SK-N-SH treated with all-trans-retinoic acid at 6 μM for 48 hours (cell line): Measurements from ENCODE around the gene LINC00237.

Experiments
- ATAC-seq: fragments of 200-7000 bp; cut with Tn5 transposase; 3 replicates; pipeline ENCODE4 v1.9.1; 2020; ENCODE audit warnings: mild to moderate bottlenecking, moderate library complexity
- ARNTL ChIP-seq: fragments of 450-650 bp; formaldehyde crosslinking; IDR thresholded peaks from 2 replicates; pipeline ENCODE4 v1.5.0; 2020; ENCODE audit warnings: low read depth, mild to moderate bottlenecking, moderate library complexity, borderline replicate concordance
- BACH2 ChIP-seq: fragments of 250-450 bp; sonication (Bioruptor Pico); IDR thresholded peaks from 2 replicates; pipeline ENCODE4 v1.9.0; 2021; ENCODE audit warnings: mild to moderate bottlenecking, borderline replicate concordance
- CSDC2 ChIP-seq: fragments of 250-450 bp; sonication (Bioruptor Pico); IDR thresholded peaks from 2 replicates; pipeline ENCODE4 v1.5.0; 2020; ENCODE audit warnings: mild to moderate bottlenecking, moderate library complexity
- ESRRG ChIP-seq: fragments of 250-450 bp; sonication (Bioruptor Pico); IDR thresholded peaks from 2 replicates; pipeline ENCODE4 v1.6.1; 2021; ENCODE audit warnings: mild to moderate bottlenecking
- GLIS3 ChIP-seq: fragments of 250-450 bp; sonication (Bioruptor Pico); IDR thresholded peaks from 2 replicates; pipeline ENCODE4 v1.5.0; 2020; ENCODE audit warnings: mild to moderate bottlenecking, moderate library complexity
- ISL1 ChIP-seq: fragments of 250-450 bp; sonication (Bioruptor Pico); IDR thresholded peaks from 2 replicates; pipeline ENCODE4 v2.1.2; 2022; ENCODE audit warnings: mild to moderate bottlenecking, moderate library complexity
- OSR1 ChIP-seq: fragments of 250-450 bp; sonication (Bioruptor Pico); IDR thresholded peaks from 2 replicates; pipeline ENCODE4 v1.8.0; 2022; ENCODE audit warnings: moderate library complexity, mild to moderate bottlenecking, inconsistent platforms
- PPARA ChIP-seq: fragments of 250-450 bp; sonication (Bioruptor Pico); IDR thresholded peaks from 2 replicates; pipeline ENCODE4 v1.5.0; 2020; ENCODE audit warnings: mild to moderate bottlenecking, borderline replicate concordance
- RARB ChIP-seq: fragments of 250-450 bp; sonication (Bioruptor Pico); IDR thresholded peaks from 2 replicates; pipeline ENCODE4 v1.8.0; 2021; ENCODE audit warnings: mild to moderate bottlenecking, moderate library complexity
- SNAI2 ChIP-seq: fragments of 250-450 bp; sonication (Bioruptor Pico); IDR thresholded peaks from 2 replicates; pipeline ENCODE4 v1.5.0; 2020; ENCODE audit warnings: mild to moderate bottlenecking, moderate library complexity
- TCF4 ChIP-seq: fragments of 250-450 bp; sonication (Bioruptor Pico); IDR thresholded peaks from 2 replicates; pipeline ENCODE4 v1.8.0; 2021; ENCODE audit warnings: mild to moderate bottlenecking, moderate library complexity, borderline replicate concordance
- TOX ChIP-seq: fragments of 250-450 bp; sonication (Bioruptor Pico); IDR thresholded peaks from 2 replicates; pipeline ENCODE4 v1.8.0; 2021; ENCODE audit warnings: mild to moderate bottlenecking, moderate library complexity, borderline replicate concordance
- ZC3H10 ChIP-seq: fragments of 250-450 bp; sonication (Bioruptor Pico); IDR thresholded peaks from 2 replicates; pipeline ENCODE4 v1.5.1; 2021; ENCODE audit warnings: mild to moderate bottlenecking, moderate library complexity
- ZFP3 ChIP-seq: fragments of 250-450 bp; sonication (Bioruptor Pico); IDR thresholded peaks from 2 replicates; pipeline ENCODE4 v1.5.0; 2020; ENCODE audit warnings: mild to moderate bottlenecking, moderate library complexity
- ZFP30 ChIP-seq: fragments of 450-650 bp; formaldehyde crosslinking; IDR thresholded peaks from 2 replicates; pipeline ENCODE4 v1.5.0; 2022; ENCODE audit warnings: mild to moderate bottlenecking, moderate library complexity
- ZNF565 ChIP-seq: fragments of 450-650 bp; formaldehyde crosslinking; conservative IDR thresholded peaks from 2 replicates; pipeline ENCODE4 v1.5.0; 2020; ENCODE audit warnings: low read depth, mild to moderate bottlenecking, moderate library complexity
- ZNF70 ChIP-seq: fragments of 450-650 bp; formaldehyde crosslinking; IDR thresholded peaks from 2 replicates; pipeline ENCODE4 v1.5.0; 2020; ENCODE audit warnings: mild to moderate bottlenecking, moderate library complexity
- ZNF8 ChIP-seq: fragments of 450-650 bp; formaldehyde crosslinking; IDR thresholded peaks from 2 replicates; pipeline ENCODE4 v1.5.0; 2020; ENCODE audit warnings: mild to moderate bottlenecking, moderate library complexity
- TF ChIP-seq, protein P1 (sequence below): fragments of 250-450 bp; sonication (Bioruptor Pico); IDR thresholded peaks from 2 replicates; pipeline ENCODE4 v1.5.1; 2021; ENCODE audit warnings: mild to moderate bottlenecking, moderate library complexity
- TF ChIP-seq, protein P2 (sequence below): fragments of 250-450 bp; sonication (Bioruptor Pico); IDR thresholded peaks from 2 replicates; pipeline ENCODE4 v1.5.1; 2020; ENCODE audit warnings: low read depth, mild to moderate bottlenecking, moderate library complexity
- TF ChIP-seq, protein P3 (sequence below): fragments of 250-450 bp; sonication (Bioruptor Pico); IDR thresholded peaks from 2 replicates; pipeline ENCODE4 v1.5.0; 2020; ENCODE audit warnings: mild to moderate bottlenecking, moderate library complexity
- TF ChIP-seq, protein P4 (sequence below): fragments of 250-450 bp; sonication (Bioruptor Pico); IDR thresholded peaks from 2 replicates; pipeline ENCODE4 v1.8.0; 2021; ENCODE audit warnings: low read depth, mild to moderate bottlenecking, moderate library complexity, borderline replicate concordance

LINC00237 gene

DNA sequence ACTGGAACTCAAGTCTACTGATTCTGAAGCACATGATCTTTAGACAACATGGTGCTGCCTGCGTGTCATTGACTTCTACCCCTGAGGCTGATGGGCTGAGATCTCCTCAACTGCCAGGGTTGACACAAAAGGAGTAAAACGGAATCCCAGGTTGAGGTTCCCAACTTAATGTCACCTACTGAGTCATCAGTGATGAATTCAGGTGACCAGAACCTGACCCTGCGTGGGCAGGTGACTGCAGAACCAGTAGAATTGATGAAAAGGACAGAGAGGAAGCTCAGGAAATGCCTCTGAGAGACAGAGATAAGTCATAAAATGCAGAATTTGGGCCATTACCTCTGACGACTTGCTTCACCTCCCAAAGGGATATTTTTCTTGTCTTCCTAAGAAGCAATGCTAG is 12.0 kb upstream of the LINC00237 start:
- ATAC-seq: no peak
- TF ChIP-seq GLIS3 (CRISPR knock-in tag) (no peak), ZFP30 (CRISPR knock-in tag) (no peak), CSDC2 (CRISPR knock-in tag) (no peak), ISL1 (CRISPR knock-in tag) (no peak), ZNF565 (CRISPR knock-in tag) (no peak), ESRRG (CRISPR knock-in tag) (no peak), OSR1 (no peak), SNAI2 (no peak), ZC3H10 (CRISPR knock-in tag) (no peak), BACH2 (CRISPR knock-in tag) (no peak), ARNTL (no peak)
- TF ChIP-seq, protein P1, sequence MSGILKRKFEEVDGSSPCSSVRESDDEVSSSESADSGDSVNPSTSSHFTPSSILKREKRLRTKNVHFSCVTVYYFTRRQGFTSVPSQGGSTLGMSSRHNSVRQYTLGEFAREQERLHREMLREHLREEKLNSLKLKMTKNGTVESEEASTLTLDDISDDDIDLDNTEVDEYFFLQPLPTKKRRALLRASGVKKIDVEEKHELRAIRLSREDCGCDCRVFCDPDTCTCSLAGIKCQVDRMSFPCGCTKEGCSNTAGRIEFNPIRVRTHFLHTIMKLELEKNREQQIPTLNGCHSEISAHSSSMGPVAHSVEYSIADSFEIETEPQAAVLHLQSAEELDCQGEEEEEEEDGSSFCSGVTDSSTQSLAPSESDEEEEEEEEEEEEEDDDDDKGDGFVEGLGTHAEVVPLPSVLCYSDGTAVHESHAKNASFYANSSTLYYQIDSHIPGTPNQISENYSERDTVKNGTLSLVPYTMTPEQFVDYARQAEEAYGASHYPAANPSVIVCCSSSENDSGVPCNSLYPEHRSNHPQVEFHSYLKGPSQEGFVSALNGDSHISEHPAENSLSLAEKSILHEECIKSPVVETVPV (CRISPR knock-in tag): no peak
- TF ChIP-seq, protein P2, sequence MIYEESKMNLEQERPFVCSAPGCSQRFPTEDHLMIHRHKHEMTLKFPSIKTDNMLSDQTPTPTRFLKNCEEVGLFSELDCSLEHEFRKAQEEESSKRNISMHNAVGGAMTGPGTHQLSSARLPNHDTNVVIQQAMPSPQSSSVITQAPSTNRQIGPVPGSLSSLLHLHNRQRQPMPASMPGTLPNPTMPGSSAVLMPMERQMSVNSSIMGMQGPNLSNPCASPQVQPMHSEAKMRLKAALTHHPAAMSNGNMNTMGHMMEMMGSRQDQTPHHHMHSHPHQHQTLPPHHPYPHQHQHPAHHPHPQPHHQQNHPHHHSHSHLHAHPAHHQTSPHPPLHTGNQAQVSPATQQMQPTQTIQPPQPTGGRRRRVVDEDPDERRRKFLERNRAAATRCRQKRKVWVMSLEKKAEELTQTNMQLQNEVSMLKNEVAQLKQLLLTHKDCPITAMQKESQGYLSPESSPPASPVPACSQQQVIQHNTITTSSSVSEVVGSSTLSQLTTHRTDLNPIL (CRISPR knock-in tag): no peak
- TF ChIP-seq, all 23 proteins: peak for 0

DNA sequence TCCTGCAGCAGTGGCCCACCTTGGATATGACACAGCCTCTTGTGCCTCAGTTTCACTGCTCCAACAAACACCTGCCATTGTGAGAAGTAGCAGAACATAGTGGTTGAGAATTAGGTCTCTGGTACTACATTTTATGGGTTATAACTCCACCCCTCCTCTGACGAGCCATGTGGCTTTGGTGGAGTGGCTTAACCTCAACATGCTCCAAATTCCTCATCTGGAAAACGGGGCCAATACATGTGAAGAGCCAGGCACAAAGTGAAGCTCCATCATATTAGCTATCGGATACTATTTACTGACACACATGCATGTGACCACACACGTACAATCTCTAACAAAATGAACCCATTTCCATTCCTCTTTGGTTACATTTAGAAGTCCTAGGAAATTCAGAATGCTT is 11.4 kb upstream of the LINC00237 start:
- TF ChIP-seq PPARA (CRISPR knock-in tag) (no peak), ZNF565 (CRISPR knock-in tag) (no peak), ESRRG (CRISPR knock-in tag) (no peak), OSR1 (no peak), ISL1 (CRISPR knock-in tag) (no peak), ZC3H10 (CRISPR knock-in tag) (no peak), TCF4 (CRISPR knock-in tag) (no peak), ARNTL (no peak), TOX (CRISPR knock-in tag) (no peak), SNAI2 (no peak), ZNF8 (CRISPR knock-in tag) (no peak), ZFP3 (no peak), GLIS3 (CRISPR knock-in tag) (no peak), ZNF70 (CRISPR knock-in tag) (no peak), CSDC2 (CRISPR knock-in tag) (no peak), BACH2 (CRISPR knock-in tag) (no peak), ZFP30 (CRISPR knock-in tag) (no peak)
- TF ChIP-seq, protein P3, sequence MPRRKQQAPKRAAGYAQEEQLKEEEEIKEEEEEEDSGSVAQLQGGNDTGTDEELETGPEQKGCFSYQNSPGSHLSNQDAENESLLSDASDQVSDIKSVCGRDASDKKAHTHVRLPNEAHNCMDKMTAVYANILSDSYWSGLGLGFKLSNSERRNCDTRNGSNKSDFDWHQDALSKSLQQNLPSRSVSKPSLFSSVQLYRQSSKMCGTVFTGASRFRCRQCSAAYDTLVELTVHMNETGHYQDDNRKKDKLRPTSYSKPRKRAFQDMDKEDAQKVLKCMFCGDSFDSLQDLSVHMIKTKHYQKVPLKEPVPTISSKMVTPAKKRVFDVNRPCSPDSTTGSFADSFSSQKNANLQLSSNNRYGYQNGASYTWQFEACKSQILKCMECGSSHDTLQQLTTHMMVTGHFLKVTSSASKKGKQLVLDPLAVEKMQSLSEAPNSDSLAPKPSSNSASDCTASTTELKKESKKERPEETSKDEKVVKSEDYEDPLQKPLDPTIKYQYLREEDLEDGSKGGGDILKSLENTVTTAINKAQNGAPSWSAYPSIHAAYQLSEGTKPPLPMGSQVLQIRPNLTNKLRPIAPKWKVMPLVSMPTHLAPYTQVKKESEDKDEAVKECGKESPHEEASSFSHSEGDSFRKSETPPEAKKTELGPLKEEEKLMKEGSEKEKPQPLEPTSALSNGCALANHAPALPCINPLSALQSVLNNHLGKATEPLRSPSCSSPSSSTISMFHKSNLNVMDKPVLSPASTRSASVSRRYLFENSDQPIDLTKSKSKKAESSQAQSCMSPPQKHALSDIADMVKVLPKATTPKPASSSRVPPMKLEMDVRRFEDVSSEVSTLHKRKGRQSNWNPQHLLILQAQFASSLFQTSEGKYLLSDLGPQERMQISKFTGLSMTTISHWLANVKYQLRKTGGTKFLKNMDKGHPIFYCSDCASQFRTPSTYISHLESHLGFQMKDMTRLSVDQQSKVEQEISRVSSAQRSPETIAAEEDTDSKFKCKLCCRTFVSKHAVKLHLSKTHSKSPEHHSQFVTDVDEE (CRISPR knock-in tag): no peak
- TF ChIP-seq, protein P2 (CRISPR knock-in tag): no peak
- TF ChIP-seq, protein P4, sequence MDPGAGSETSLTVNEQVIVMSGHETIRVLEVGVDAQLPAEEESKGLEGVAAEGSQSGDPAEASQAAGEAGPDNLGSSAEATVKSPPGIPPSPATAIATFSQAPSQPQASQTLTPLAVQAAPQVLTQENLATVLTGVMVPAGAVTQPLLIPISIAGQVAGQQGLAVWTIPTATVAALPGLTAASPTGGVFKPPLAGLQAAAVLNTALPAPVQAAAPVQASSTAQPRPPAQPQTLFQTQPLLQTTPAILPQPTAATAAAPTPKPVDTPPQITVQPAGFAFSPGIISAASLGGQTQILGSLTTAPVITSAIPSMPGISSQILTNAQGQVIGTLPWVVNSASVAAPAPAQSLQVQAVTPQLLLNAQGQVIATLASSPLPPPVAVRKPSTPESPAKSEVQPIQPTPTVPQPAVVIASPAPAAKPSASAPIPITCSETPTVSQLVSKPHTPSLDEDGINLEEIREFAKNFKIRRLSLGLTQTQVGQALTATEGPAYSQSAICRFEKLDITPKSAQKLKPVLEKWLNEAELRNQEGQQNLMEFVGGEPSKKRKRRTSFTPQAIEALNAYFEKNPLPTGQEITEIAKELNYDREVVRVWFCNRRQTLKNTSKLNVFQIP (CRISPR knock-in tag): no peak
- ATAC-seq: no peak

DNA sequence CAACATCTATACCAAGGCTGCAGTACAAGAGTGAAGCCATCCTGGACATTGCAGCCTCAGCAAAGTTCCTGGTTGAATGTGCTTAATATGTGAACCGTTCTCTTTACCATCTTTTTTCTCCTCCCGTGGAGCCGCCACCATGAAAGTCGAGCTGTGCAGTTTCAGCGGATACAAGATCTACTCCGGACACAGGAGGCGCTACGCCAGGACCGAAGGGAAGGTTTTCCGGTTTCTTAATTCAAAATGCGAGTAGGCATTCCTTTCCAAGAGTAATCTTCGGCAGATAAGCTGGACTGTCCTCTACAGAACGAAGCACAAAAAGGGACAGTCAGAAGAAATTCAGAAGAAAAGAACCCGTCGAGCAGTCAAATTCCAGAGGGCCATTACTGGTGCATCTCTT is 8.4 kb upstream of the LINC00237 start:
- no peak for ATAC-seq
- TF ChIP-seq, protein P4 (CRISPR knock-in tag): no peak
- no peak for TF ChIP-seq TOX (CRISPR knock-in tag)
- no peak for TF ChIP-seq ISL1 (CRISPR knock-in tag)
- TF ChIP-seq RARB (CRISPR knock-in tag): no peak
- no peak for TF ChIP-seq SNAI2
- TF ChIP-seq ZNF565 (CRISPR knock-in tag): no peak
- TF ChIP-seq ESRRG (CRISPR knock-in tag): no peak
- TF ChIP-seq, protein P1 (CRISPR knock-in tag): no peak
- no peak for TF ChIP-seq ZFP3
- TF ChIP-seq, protein P3 (CRISPR knock-in tag): no peak
- no peak for TF ChIP-seq PPARA (CRISPR knock-in tag)
